ENCODE results near the gene EIPR1.

DNA sequence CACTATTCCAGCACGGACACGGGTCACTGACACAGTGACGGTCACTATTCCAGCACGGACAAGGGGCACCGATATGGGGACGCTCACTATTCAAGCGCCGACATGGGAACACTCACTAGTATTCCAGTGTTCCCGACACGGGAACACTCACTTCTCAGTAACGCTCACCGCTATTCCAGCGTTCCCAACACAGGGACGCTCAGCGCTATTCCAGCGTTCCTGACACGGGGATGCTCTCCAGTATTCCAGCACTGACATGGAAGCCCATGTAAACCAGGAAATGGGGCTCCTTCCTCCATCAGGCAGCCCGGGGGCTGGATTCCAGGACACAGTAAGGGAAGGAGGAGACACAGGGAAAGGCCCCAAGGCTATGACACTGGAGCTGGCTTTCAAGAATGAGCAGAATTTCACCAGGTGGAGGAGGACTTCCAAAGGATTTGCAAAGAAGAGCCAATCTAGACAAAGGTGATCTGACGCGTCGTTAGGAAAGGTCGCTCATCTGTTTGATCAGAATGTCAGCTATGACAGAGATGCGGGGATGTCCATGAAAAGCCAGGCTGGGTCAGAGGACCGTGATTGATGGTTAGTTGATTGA lies 196.1 kb downstream of the EIPR1 start:
- no peak for TF ChIP-seq JUN (CRISPR knock-in tag; IDR thresholded peaks at IDR 0.05)
- TF ChIP-seq, protein P1, sequence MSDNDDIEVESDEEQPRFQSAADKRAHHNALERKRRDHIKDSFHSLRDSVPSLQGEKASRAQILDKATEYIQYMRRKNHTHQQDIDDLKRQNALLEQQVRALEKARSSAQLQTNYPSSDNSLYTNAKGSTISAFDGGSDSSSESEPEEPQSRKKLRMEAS (CRISPR knock-in tag; IDR thresholded peaks at IDR 0.05): no peak
- TF ChIP-seq HMGA2 (CRISPR knock-in tag; IDR thresholded peaks at IDR 0.05): no peak
